ENCODE measurements around the gene RCN1. TPM values are rescaled to one million over a fixed set of nuclear protein-coding genes. Genes with fewer than 3 reads are reported as not detected.

RCN1 gene
- total and polyA plus RNA-seq, 2 of the 8 experiments (the other 6 are each of a cell fraction or from before 2014, with no cell fraction given), result 45.1 to 123 TPM

DNA sequence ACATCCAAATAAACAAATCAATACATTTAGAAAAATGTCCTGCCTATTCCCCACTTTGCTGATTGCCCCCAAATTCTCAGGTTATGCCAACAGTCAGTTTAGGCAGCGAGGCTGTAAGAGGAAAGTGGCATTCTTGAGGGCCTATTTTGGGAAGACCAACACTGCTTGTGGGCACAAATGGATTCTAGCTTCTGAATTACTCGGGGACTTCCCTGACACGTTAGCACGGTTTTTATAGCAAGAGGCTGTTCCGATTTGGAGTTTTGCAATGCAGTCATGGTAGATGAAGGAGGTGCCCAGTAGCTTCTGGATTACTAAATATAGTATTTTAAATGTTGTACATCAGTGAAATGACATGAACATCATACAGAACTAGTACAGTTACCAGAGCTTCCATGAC is 13.1 kb downstream of the RCN1 start (continued):
- no peak for TF ChIP-seq CBX8 (IDR thresholded peaks at IDR 0.05; ENCODE audit: borderline replicate concordance, low read depth, low read length)

Measured in H1 (cell line).